Endothelial cell of umbilical vein (primary cell): ENCODE results near the gene GALNT10. TPM values are rescaled to one million over a fixed set of nuclear protein-coding genes. Genes with fewer than 3 reads are reported as not detected.

Source experiments
- BruUV-seq: library from RNA; stranded (reverse); fragments of 400-500 nt; replicated peaks from 2 replicates; lab custom pipeline; 2021; lab: Mats Ljungman, UMichigan
- CTCF ChIA-PET: fragments of 300-600, 350-600 bp; sonication (Branson Sonifier 250); formaldehyde crosslinking; loops from one replicate; lab custom pipeline; 2021; ENCODE audit warnings: antibody characterized with exemption, inconsistent platforms; lab: Charles Lee
- POLR2A ChIA-PET: fragments of 300-600, 350-600 bp; sonication (Branson Sonifier 250); formaldehyde crosslinking; loops from one replicate; lab custom pipeline; 2021; ENCODE audit warnings: antibody characterized with exemption, inconsistent platforms; lab: Charles Lee
- DNase-seq: peaks from one replicate; pipeline ENCODE4 v3.0.0-alpha.2; 2011; ENCODE audit warnings: low read depth, low spot score
- FAIRE-seq: peaks from 2 replicates; lab custom pipeline; 2011; peaks lifted over from hg19 to GRCh38; lab: Jason Lieb, UNC
- H2AFZ ChIP-seq: 2 replicates; pipeline ENCODE4 v1.6.0; 2012; ENCODE audit warnings: low read depth, low read length, control low read depth, inconsistent platforms
- H3K27ac ChIP-seq: 2 replicates; pipeline ENCODE4 v1.5.1; 2011; ENCODE audit warnings: low read depth, mild to moderate bottlenecking, control low read depth, low read length, moderate library complexity; ENCODE audit not compliant: insufficient read depth
- H3K27me3 ChIP-seq, 2 experiments: 2 replicates each; pipeline versions ENCODE4 v1.6.0 to v1.6.1; 2011; ENCODE audit warnings: low read length in 2 of 2, mixed read lengths in 1 of 2; ENCODE audit not compliant: control insufficient read depth in 2 of 2, insufficient read depth in 2 of 2
- H3K36me3 ChIP-seq, 2 experiments: 2 replicates in 1 of 2; 3 replicates in 1 of 2; pipeline ENCODE4 v1.5.1; 2011; ENCODE audit warnings: low read length in 2 of 2, mild to moderate bottlenecking in 1 of 2, moderate library complexity in 1 of 2; ENCODE audit not compliant: control insufficient read depth in 2 of 2, insufficient read depth in 2 of 2; ENCODE audit errors: extremely low read depth in 1 of 2
- H3K4me1 ChIP-seq: 3 replicates; pipeline ENCODE4 v1.5.1; 2011; ENCODE audit warnings: mild to moderate bottlenecking, low read length; ENCODE audit not compliant: control insufficient read depth, insufficient read depth; ENCODE audit errors: extremely low read depth
- H3K4me2 ChIP-seq: 2 replicates; pipeline ENCODE4 v1.6.1; 2011; ENCODE audit warnings: low read length, control low read depth, mixed read lengths; ENCODE audit not compliant: insufficient read depth
- H3K4me3 ChIP-seq, 3 experiments: fragments of 200-600 bp in 1 of 3; sonication (generic), shearing (Covaris generic) in 1 of 3; replicated peaks in 1 of 3; 2 replicates each; pipeline ENCODE4 v1.5.1; 2011 to 2016; ENCODE audit warnings: control low read depth in 3 of 3, low read length in 3 of 3, mild to moderate bottlenecking in 2 of 3, inconsistent platforms in 1 of 3, low read depth in 1 of 3, moderate library complexity in 1 of 3; ENCODE audit not compliant: insufficient read depth in 1 of 3
- H3K79me2 ChIP-seq: 2 replicates; pipeline ENCODE4 v1.6.0; 2012; ENCODE audit warnings: low read length, inconsistent platforms; ENCODE audit not compliant: control insufficient read depth, insufficient read depth
- H3K9ac ChIP-seq: replicated peaks from 2 replicates; pipeline ENCODE3; 2011; ENCODE audit warnings: low read length, control low read depth; ENCODE audit not compliant: insufficient read depth; ENCODE audit errors: extremely low read depth
- H3K9me1 ChIP-seq: replicated peaks from 3 replicates; pipeline ENCODE4 v1.6.0; 2011; ENCODE audit warnings: mild to moderate bottlenecking, low read length; ENCODE audit not compliant: control insufficient read depth, insufficient read depth; ENCODE audit errors: extremely low read depth
- H3K9me3 ChIP-seq: replicated peaks from 2 replicates; pipeline ENCODE4 v1.5.1; 2012; ENCODE audit warnings: low read length, inconsistent platforms; ENCODE audit not compliant: control insufficient read depth, insufficient read depth
- H4K20me1 ChIP-seq: replicated peaks from 2 replicates; pipeline ENCODE3; 2011; ENCODE audit warnings: mild to moderate bottlenecking, low read length; ENCODE audit not compliant: control insufficient read depth, insufficient read depth; ENCODE audit errors: extremely low read depth
- EZH2 ChIP-seq: IDR thresholded peaks from 2 replicates; pipeline ENCODE4 v1.6.1; 2012; ENCODE audit warnings: borderline replicate concordance, low read depth, mild to moderate bottlenecking, moderate library complexity, low read length, inconsistent platforms; ENCODE audit not compliant: severe bottlenecking
- GATA2 ChIP-seq: IDR thresholded peaks from 2 replicates; pipeline ENCODE4 v1.7.0; 2011; ENCODE audit warnings: low read depth, mild to moderate bottlenecking, moderate library complexity, mixed read lengths, low read length; ENCODE audit not compliant: insufficient read length, insufficient read depth
- JUN ChIP-seq: IDR thresholded peaks from 2 replicates; pipeline ENCODE4 v1.6.1; 2011; ENCODE audit warnings: borderline replicate concordance, low read depth; ENCODE audit not compliant: insufficient read length, insufficient read depth
- MYC ChIP-seq: IDR thresholded peaks from one replicate; pipeline ENCODE4 v1.6.1; 2011; ENCODE audit warnings: mild to moderate bottlenecking, low read depth, low read length
- POLR2A ChIP-seq: IDR thresholded peaks from 2 replicates; pipeline ENCODE4 v1.6.1; 2012; ENCODE audit warnings: low read depth, mild to moderate bottlenecking, control low read depth, low read length
- POLR2AphosphoS5 ChIP-seq: IDR thresholded peaks from 2 replicates; pipeline ENCODE4 v1.6.1; 2012; ENCODE audit warnings: low read depth, mild to moderate bottlenecking, control low read depth, low read length, moderate library complexity; ENCODE audit not compliant: insufficient read depth
- dilution Hi-C: fragments of 300-500 bp; cut with MboI; formaldehyde crosslinking; loops from one replicate; pipeline ENCODE4 v1.15.0; 2019; ENCODE audit warnings: low sequenced_read_pairs; ENCODE audit not compliant: extremely low pct_ligation_motif_present
- intact Hi-C: fragments of 100-400 bp; cut with micrococcal nuclease; formaldehyde crosslinking; loops from one replicate; pipeline ENCODE4 v1.10.0; 2022
- polyA plus RNA-seq, 4 experiments: library from polyadenylated mRNA; depleted of rRNA in 3 of 4; stranded (reverse) in 3 of 4; unstranded in 1 of 4; fragments of >200 nt; gene quantifications; 2 replicates each; pipeline versions ENCODE4 v1.2.1 to v1.2.3, GENCODE V29; 2011 to 2012; ENCODE audit warnings: missing spikeins in 1 of 4
- total RNA-seq: library from RNA; stranded (reverse); gene quantifications from 2 replicates; pipeline ENCODE4 v1.2.3, GENCODE V29; 2021
- TF ChIP-seq, protein P1 (sequence below), 2 donors: IDR thresholded peaks; 1 replicate in 1 of 2; 2 replicates in 1 of 2; pipeline ENCODE4 v1.5.1; 2011; ENCODE audit warnings: low read length in 2 of 2, mild to moderate bottlenecking in 2 of 2, moderate library complexity in 2 of 2, control low read depth in 1 of 2, inconsistent platforms in 1 of 2, low read depth in 1 of 2; ENCODE audit not compliant: insufficient read depth in 1 of 2; ENCODE audit errors: extremely low read depth in 1 of 2

Gene GALNT10
- total and polyA plus RNA-seq, 2 donors (not counting 3 experiments of a cell fraction or from before 2014, with no cell fraction given) = 70.2 to 77.6 TPM

DNA sequence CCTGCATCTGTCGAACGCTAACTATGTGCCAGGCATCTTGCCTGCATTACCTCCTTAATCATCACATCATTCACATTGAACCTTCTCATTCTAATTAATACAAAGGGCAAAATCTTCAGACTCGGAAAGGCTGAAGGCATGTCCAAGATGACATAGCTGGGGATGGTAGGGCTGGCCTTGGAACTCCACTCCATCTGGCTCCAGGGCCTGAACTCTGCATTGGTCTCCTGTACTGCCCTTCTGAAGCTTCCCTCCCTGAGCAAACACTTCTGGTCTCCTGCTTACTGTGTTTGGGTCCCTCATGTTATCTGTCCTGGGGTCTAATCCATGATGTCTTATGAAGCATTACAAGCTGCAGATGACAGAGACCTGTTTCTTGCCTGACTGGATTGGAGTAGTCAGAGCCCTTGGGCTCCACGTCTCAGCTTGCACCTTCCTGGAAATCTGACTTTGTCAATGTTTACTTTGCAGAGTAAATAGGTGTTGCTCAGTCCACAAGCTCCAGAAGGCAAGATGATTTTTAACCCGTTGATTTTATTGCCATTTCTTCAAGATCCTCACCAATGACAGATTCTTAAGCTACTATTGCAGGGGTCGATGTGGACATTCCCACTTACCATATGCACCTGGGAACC, 106.1 kb downstream of the GALNT10 start:
- no peak overlapping the region for H3K4me2 ChIP-seq
- no TSS peak for BruUV-seq
- ChIA-PET CTCF (interaction anchor here (0.7 to 1.8 kb wide), 6 partner anchors 9 to 109 kb away, joined by 3 to 7 read pairs (median 4); no protein-coding TSS in a partner anchor), POLR2A (interaction anchor here (0.6 to 1.3 kb wide), 3 partner anchors 9 to 14 kb away, joined by 3 read pairs; no protein-coding TSS in a partner anchor)
- no peak for FAIRE-seq
- no peak overlapping the region for H2AFZ ChIP-seq
- dilution Hi-C loops = no loop called here
- no peaks in the 10 kb centered on the region for H3K9me1 ChIP-seq
- no peaks in the 10 kb centered on the region for H3K27me3 ChIP-seq
- TF ChIP-seq GATA2 (no peak), POLR2AphosphoS5 (no peak), EZH2 (no peak), JUN (no peak), POLR2A (no peak), MYC (no peak)
- TF ChIP-seq, protein P1, sequence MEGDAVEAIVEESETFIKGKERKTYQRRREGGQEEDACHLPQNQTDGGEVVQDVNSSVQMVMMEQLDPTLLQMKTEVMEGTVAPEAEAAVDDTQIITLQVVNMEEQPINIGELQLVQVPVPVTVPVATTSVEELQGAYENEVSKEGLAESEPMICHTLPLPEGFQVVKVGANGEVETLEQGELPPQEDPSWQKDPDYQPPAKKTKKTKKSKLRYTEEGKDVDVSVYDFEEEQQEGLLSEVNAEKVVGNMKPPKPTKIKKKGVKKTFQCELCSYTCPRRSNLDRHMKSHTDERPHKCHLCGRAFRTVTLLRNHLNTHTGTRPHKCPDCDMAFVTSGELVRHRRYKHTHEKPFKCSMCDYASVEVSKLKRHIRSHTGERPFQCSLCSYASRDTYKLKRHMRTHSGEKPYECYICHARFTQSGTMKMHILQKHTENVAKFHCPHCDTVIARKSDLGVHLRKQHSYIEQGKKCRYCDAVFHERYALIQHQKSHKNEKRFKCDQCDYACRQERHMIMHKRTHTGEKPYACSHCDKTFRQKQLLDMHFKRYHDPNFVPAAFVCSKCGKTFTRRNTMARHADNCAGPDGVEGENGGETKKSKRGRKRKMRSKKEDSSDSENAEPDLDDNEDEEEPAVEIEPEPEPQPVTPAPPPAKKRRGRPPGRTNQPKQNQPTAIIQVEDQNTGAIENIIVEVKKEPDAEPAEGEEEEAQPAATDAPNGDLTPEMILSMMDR (IDR thresholded peaks at IDR 0.05; ENCODE audit: extremely low read depth in 1 of 2, insufficient read depth in 1 of 2, low read depth in 1 of 2, low read length in 2 of 2) = no peak
- H3K4me1 ChIP-seq = peaks cover 6% of the 10 kb centered on the region
- H3K36me3 ChIP-seq = peaks cover 13 to 17% of the 10 kb centered on the region in 2 experiments
- DNase-seq = no peak
- no peaks in the 10 kb centered on the region for H3K79me2 ChIP-seq
- H3K9ac ChIP-seq = no peak overlapping the region
- no peaks in the 10 kb centered on the region for H3K9me3 ChIP-seq
- H4K20me1 ChIP-seq = no peaks in the 10 kb centered on the region
- intact Hi-C loops = no loop called here
- H3K4me3 ChIP-seq = no peak overlapping the region
- H3K27ac ChIP-seq = no peak overlapping the region
